Measurements from ENCODE around the gene ASPG.

Gene ASPG

DNA sequence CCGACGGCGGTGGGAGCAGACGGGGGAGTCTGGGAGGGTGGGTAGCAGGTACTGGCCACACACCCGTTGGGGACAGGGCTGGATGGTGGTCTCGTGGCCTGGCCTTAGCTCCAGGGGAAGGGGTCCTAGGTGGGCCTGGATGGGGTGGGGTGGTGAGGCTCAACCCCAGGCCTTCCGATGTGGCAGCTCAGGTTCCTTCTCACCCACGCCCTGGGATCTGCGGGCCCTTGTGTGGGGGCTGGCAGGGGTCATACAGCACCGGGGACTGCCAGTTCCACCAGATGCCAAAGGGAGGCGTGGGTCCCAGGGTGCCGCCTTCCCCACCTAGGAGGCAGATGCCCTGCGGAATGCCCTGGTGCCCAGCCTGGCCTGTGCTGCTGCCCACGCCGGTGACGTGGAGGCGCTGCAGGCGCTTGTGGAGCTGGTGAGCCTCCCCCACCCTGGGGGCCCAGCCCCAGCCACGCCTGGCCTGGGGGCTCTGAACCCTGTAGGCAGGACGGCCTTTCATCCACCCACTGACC, 21.0 kb downstream of the ASPG start:
- DNase-seq, result no peak

DNA sequence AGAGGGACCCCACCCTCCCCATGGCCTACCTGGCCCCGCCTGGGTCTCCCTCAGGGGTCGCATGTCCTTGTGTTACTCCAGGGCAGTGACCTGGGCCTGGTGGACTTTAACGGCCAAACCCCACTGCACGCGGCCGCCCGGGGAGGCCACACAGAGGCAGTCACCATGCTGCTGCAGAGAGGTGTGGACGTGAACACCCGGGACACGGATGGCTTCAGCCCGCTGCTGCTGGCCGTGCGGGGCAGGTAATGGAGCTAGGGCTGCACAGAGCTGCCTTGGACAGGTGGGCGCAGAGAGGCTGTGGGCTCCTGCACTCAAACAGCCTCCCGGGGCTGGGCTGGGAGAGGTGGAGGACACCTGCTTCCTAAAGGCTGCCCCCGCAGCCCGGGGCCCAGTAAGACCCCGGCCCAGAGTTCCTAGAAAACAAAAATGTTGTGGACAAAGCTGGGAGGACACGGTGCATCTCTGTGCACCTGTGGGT, 21.6 kb downstream of the ASPG start:
- no peak for DNase-seq

DNA sequence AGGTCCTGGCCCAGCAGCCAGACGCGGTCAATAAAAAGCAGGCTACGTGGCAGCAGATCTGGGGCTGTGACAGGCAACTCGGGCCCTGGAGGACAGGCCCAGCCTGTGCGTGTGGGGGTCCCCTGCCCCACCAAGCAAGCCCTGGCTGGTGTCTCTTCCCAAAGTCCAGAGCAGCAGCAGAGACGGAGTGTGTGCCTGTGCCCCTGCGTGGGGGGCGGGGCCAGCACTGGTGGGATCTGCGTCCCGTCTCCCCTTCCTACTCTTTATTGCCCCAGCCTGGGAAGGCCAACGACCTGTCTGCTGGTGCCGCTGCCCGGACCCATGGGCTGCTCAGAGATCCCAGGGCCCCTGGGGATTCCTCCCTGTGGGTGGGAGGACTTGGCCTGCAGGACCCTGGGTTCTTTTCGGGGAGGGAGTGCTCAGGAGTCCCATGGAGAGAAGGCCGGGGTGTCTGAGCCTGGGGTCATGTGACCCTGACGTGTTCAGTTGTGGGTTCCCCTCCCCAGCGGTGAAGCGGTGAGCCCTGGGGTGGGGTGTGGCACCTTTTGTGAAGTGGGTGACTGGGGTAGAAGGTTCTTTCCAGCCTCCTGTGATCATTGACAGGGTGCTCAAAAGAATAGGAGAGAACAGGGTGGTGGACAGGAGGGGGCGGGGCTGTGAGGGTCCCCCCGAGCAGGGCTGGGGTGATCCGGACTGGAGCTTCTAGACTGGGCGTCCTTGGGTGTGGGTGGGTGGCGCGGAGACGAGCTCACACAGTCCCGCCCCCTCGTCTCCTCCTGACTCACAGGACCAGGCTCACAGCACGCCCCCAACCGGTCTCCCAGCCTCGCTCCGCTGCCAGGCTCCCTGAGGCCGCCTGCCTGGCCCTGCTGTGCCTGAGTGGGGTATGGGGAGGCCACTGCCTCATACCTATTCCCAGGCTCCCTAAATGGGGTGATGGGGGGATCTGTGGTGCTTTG, 22.4 kb downstream of the ASPG start:
- no peak for DNase-seq

- DNase-seq, result no peak
Observed at GRCh38 chr14:104108570-104109541, 23.4 kb downstream of the ASPG start.

GRCh38 chr14:104109731-104110361, 24.3 kb downstream of the ASPG start:
- no peak for DNase-seq

GRCh38 chr14:104110491-104111209, 25.1 kb downstream of the ASPG start:
- DNase-seq, result no peak

DNA sequence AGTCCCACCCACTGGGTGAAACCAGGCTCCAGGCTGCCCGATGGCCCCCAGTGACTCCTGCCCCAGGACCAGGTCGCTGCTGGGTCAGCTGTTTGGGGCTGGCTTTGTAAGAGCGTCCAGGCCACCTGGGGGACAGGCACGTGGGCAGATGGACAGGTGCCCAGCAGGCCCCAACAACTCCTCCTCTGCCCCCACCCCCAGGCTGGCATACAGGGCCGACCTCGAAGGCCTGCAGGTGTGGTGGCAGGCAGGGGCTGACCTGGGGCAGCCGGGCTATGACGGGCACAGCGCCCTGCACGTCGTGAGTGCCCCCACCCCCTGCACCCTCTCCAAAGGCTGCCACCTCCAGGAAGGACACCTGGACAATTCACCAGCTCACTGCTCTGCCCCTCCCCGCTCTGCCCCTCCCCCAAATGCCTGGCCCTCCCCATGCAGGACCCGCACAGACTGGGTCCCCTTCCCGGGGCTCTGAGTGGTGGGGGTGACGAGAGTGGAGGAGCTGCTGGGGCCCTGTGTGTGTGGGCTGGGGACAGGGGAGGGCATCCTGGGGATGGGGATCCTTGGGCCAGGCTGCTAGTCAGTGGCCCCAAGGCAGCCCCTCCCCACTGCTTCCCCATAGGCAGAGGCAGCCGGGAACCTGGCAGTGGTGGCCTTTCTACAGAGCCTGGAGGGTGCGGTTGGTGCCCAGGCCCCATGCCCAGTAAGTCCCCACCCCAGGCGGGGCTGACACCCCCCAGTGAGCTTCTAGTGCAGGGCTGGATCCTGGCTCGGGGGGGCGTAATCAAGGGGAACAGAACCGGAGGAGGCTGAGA, 26.0 kb downstream of the ASPG start:
- DNase-seq, result no peak

DNA sequence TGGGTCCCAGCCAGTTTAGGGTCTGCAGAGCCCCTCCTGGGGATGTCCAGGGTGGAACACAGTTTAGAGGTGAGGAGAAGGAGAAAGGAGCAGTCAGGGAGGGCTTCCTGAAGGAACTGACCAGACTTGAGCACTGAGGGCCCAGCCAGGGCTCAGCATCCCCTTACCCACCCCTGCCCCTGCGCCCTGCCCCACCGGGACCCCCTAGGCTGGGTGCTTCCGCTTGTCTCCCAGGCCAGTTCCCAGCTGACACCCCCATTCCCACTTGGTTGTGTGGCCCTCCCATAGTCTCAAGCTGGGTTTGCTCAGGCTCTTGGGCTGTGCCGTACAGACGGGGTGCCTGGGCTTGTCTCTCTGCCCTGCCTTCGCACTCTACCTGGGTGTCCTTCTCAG, 26.6 kb downstream of the ASPG start:
- no peak for DNase-seq

DNA sequence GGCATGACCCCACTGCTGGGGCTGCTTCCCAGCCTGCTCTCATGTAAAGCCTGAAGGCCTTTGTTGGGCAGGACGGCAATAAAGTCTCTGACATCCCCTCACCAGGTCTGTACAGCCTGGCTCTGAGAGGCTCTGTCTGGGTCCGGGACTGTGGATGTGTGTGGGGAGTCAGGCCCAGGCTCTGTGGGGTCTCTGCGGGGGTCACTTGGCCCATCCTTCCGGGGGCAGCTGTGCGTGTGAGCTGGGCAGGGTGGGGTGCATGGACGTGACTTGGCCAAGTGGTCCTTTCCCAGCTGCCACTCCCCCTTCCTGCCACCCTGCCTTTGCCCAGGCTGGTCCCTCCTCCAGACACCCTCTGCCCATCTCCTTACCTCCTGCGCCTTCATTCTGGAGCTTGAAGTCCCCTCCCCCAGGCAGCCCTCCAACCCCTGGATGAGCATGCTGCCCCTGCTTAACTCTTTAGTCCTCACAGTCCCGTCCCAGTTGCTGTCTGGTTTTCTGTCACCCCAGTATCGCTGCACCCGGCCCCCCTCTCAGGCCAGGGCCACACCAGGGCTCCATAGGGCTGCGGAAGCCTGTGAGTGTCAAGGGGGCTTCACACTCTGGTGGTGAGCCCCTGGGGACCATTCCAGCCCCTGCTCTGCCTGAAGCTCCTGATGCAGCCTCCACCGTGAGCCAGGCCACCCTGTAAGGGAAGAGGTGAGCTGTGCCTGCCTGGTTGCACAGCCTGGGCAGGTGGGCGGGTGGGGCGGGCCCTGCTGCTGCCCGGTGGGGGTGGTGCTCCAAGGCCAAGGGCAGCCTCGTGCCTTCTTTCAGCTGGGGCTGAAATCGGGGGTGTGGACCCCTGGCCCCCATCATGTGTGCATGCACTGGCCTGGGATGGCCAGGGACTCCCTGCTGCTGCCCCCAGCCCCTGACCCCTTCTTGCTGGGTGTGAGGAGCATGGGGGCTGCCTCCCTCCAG, 27.4 kb downstream of the ASPG start:
- no peak for DNase-seq

DNA sequence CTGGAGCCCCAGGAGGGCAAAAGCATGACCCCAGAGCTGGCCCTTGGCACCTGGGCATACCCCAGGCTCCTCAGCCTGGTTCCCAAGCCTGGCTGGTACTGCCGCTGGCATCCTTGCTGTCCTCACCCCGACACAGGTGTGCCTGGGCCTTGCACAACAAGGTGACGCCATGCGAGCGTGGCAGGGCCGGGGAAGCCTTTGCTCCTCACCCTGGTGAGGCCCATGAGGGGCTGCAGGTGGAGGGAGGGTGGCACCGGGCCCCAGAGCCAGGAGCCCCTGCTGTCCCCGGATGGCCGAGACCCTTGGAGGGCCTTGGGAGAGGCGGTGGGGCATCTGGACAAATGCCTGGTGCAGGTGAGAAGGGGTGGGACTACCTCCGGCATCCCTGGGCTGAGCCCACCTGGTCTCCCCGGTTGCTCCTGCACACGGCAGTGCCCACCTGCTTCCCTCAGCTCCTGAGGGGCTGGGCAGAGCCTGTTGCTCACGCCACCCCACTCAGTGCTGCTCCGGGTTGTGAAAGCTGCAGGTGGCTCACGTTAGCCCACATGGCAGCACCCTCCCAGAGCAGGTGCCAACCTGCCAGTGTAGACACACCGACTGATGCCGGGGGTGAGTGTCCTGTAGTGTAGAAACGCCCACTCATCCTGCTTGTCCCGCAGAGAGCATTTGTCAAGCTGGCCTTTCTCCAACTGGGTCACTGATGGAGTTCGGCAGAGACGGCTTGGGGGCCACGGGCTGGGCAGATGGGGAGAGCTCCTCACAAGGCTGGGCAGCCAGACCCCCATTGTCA, 28.3 kb downstream of the ASPG start:
- DNase-seq, result no peak

DNA sequence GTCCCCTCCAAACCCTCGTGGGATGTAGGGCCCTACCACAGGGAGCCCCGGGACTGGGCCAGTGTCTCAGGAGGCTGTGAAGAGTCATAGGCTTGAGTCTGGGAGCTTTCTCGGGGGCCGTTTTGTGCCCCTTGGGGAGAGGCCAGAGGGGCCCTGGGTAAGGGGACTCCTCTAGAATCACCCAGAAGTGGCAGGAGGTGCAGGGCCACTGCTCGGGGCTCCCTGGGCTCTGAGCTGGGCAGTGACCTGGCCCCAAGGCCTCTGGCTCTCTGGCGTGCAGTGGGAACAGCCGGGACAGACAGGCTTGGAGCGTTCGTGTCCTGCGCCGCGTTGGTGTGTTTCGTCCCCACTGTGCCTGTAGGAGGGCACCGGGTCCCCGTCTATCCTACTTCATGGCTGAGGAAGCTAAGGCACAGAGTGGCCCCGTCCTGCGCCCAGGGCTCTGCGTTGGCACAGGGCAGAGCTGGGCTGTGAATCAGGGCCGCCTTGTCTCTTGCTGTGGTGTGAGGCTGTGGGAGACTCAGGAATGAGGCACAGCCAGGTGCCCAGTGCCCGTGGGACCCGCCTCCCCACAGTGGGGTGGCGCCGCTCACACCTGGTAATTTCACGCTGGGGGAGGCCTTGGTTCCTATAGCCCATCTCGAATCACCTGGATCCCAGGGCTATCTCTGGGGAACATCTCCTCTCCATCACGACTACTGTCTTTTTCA, 29.1 kb downstream of the ASPG start:
- DNase-seq, result no peak

DNA sequence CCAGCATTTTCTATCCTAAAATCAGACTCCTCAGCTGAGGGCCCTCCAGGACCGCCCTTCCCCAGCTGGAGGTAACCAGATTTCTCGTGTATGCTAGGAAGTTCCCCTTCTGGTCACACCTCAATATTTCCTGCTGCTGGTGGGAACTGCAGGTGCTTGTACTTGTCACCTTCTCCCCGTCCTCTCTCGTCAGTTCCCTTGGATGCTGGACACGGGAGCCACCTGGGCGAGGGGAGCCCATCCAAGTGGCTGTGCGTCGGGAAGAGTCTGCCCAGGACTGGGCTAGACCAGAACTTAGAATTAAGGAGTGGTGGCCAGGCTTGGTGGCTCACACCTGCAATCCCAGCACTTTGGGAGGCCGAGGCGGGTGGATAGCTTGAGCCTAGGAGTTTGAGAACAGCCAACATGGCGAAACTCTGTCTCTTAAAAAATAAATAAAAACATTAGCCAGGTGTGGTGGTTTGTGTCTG, 29.7 kb downstream of the ASPG start:
- no peak for DNase-seq

GRCh38 chr14:104115691-104116287, 30.3 kb downstream of the ASPG start:
- DNase-seq, result no peak

- DNase-seq, result no peak
Observed at GRCh38 chr14:104116288-104116755, 30.8 kb downstream of the ASPG start.

DNA sequence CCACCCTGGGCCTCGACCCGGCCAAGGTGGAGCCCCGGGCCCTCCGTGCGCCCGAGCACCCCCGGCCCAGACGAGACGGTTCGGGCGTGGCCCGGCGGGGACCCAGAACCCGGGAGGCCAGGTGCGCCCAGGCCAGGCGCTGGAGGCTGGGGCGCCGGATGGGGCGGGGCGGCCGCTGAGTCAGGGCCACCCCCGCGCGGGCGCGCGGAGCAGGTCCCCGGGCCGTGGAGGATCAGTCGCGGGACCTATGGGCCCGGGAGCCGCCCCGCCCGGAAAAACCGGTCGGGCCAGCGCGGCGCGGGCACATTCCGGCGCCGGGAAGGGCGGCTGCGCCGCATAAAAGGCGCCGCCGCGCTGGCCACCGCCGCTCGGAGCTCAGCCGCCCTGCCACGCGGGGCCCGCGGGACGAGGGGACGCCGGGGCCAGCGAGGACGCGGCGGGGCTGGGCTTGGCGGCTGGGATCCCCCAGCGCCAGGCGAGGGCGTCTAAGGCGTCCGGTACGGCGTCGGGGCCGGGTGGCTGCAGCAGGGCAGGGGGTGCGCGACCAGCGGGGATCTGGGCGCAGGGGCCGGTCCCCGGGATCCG, 31.3 kb downstream of the ASPG start:
- DNase-seq, result no peak

GRCh38 chr14:104117341-104118005, 32.0 kb downstream of the ASPG start:
- no peak for DNase-seq
